Measurements from ENCODE around the gene MGST1. TPM values are rescaled to one million over a fixed set of nuclear protein-coding genes. Genes with fewer than 3 reads are reported as not detected.
"Not testable (repeated sequence)": the region's sequence is repeated elsewhere in the genome, so short reads cannot be mapped to it uniquely, and the experiment has no call there.

The MGST1 gene
- total and polyA plus RNA-seq, 2 experiments from 2014 or later = 256 to 434 TPM

DNA sequence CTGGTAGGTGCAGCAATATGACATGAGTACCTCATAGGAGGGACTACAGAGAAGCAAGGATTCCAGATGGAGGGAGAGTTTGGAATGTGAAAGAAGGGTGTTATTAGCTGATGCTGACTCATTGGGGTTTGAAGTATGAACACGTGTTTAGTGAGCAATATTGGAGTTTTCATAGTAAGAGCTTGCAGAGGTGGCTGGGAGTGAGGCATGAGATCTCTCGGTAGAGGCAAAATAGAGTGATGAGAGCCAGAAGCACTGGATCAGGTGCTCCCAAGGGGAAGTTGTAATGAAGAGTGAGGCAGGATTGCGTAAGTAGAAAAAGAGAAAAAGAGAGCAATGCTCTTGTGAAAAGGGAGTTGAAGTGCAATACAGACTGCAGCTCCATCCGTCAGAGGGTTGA is 42.1 kb downstream of the MGST1 start:
- 74% methylated on average over 4 of the region's 4 CpGs for WGBS (ENCODE audit: low lambda C conversion rate, missing lambda C conversion rate)
- Histone ChIP-seq H3K4me2 (no peak overlapping the region), H3K4me3 (no peak overlapping the region), H3K27ac (no peak overlapping the region), H3K4me1 (ENCODE audit: insufficient read depth) (no peaks in the 10 kb centered on the region), H3K79me2 (no peaks in the 10 kb centered on the region), H3K9me2 (replicated peaks; ENCODE audit: insufficient read depth) (no peaks in the 10 kb centered on the region), H3K36me3 (replicated peaks; ENCODE audit: insufficient read depth, low read depth) (no peaks in the 10 kb centered on the region), H2AFZ (no peak overlapping the region), H3K9me3 (ENCODE audit: low read depth) (no peaks in the 10 kb centered on the region), H3K27me3 (no peaks in the 10 kb centered on the region), H4K20me1 (ENCODE audit: insufficient read depth, poor library complexity, severe bottlenecking) (no peaks in the 10 kb centered on the region)
- no peak for TF ChIP-seq EZH2 (IDR thresholded peaks at IDR 0.05; ENCODE audit: borderline replicate concordance)
- TF ChIP-seq, protein P1, sequence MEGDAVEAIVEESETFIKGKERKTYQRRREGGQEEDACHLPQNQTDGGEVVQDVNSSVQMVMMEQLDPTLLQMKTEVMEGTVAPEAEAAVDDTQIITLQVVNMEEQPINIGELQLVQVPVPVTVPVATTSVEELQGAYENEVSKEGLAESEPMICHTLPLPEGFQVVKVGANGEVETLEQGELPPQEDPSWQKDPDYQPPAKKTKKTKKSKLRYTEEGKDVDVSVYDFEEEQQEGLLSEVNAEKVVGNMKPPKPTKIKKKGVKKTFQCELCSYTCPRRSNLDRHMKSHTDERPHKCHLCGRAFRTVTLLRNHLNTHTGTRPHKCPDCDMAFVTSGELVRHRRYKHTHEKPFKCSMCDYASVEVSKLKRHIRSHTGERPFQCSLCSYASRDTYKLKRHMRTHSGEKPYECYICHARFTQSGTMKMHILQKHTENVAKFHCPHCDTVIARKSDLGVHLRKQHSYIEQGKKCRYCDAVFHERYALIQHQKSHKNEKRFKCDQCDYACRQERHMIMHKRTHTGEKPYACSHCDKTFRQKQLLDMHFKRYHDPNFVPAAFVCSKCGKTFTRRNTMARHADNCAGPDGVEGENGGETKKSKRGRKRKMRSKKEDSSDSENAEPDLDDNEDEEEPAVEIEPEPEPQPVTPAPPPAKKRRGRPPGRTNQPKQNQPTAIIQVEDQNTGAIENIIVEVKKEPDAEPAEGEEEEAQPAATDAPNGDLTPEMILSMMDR (IDR thresholded peaks at IDR 0.05; ENCODE audit: poor library complexity) = no peak
- TF ChIP-seq EZH2phosphoT487 (IDR thresholded peaks at IDR 0.05; ENCODE audit: low read depth, severe bottlenecking, unreplicated experiment) = no peak
- DNase-seq (ENCODE audit: low spot score) = peak; percentile 5

DNA sequence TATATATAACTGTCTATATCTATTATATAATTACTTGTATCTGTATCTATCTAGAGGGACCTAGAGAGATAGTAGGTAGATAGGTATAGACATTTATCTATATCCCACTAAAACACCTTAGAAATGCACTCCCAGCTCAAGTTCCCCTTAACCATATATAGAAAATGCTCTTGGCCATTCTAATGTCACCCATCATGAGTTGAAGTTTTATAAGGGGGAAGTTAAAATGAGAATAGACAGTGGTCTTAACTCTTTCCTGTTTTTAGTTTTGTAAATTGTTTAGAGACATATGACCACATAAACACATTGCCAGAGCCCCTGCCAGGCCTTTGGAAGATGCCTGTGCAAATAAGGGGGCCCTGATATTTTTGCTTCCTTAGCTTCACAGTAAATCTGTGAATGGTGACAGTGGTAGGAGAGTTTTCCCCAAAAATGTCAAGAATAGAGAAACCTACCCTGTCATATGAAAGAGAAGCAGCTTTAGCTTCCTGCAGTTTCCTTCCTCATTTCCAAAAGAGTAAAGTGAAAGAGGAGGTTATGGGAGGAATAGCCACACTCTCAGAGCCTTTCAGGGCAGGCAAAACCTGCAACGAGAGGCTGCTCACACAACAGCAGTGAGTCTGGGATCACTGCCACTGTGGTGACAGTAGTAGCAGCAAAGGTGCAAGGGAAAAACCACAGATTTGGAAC is 45.5 kb downstream of the MGST1 start:
- Histone ChIP-seq H3K9me2 (replicated peaks; ENCODE audit: insufficient read depth) (no peaks in the 10 kb centered on the region), H2AFZ (no peak overlapping the region), H3K4me2 (no peak overlapping the region), H3K4me1 (ENCODE audit: insufficient read depth) (no peaks in the 10 kb centered on the region), H3K27ac (no peak overlapping the region), H4K20me1 (ENCODE audit: insufficient read depth, poor library complexity, severe bottlenecking) (no peaks in the 10 kb centered on the region), H3K79me2 (no peaks in the 10 kb centered on the region), H3K4me3 (no peak overlapping the region), H3K27me3 (no peaks in the 10 kb centered on the region), H3K9me3 (ENCODE audit: low read depth) (no peaks in the 10 kb centered on the region), H3K36me3 (replicated peaks; ENCODE audit: insufficient read depth, low read depth) (no peaks in the 10 kb centered on the region)
- TF ChIP-seq, protein P1 (IDR thresholded peaks at IDR 0.05; ENCODE audit: poor library complexity) = no peak
- TF ChIP-seq EZH2phosphoT487 (IDR thresholded peaks at IDR 0.05; ENCODE audit: low read depth, severe bottlenecking, unreplicated experiment) = no peak
- no peak for TF ChIP-seq EZH2 (IDR thresholded peaks at IDR 0.05; ENCODE audit: borderline replicate concordance)
- no peak for DNase-seq (ENCODE audit: low spot score)
- 96% methylated on average over 1 of the region's 1 CpG for WGBS (ENCODE audit: low lambda C conversion rate, missing lambda C conversion rate)

DNA sequence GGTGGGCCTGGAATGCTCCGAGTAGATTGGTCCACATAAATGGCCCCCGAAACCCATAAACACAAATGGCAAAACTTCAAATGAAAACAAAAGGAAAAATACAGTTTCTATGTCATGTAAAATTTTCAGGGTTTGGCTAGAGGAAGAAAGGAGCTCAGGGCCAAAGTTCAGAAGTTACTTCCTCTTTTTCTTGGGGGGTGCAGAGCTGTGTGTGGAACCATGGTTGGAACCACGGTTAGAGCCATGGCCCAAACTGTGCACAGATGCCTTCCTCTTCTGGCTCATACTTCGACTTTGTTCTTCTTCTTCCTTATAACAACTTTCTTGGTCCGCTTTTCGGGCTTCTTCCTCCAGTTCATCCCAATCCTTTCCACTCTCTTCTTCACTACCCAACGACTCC is 51.7 kb downstream of the MGST1 start:
- H3K4me1 ChIP-seq (ENCODE audit: insufficient read depth) = no peaks in the 10 kb centered on the region
- no peak overlapping the region for H3K4me3 ChIP-seq
- TF ChIP-seq, protein P1 (IDR thresholded peaks at IDR 0.05; ENCODE audit: poor library complexity) = no peak
- TF ChIP-seq EZH2phosphoT487 (IDR thresholded peaks at IDR 0.05; ENCODE audit: low read depth, severe bottlenecking, unreplicated experiment) = no peak
- no peaks in the 10 kb centered on the region for H4K20me1 ChIP-seq (ENCODE audit: insufficient read depth, poor library complexity, severe bottlenecking)
- no peak overlapping the region for H3K27ac ChIP-seq
- no peaks in the 10 kb centered on the region for H3K9me2 ChIP-seq (replicated peaks; ENCODE audit: insufficient read depth)
- H2AFZ ChIP-seq = no peak overlapping the region
- no peaks in the 10 kb centered on the region for H3K9me3 ChIP-seq (ENCODE audit: low read depth)
- WGBS (ENCODE audit: low lambda C conversion rate, missing lambda C conversion rate) = 94% methylated on average over 7 of the region's 7 CpGs
- no peaks in the 10 kb centered on the region for H3K79me2 ChIP-seq
- H3K4me2 ChIP-seq = no peak overlapping the region
- DNase-seq (ENCODE audit: low spot score) = no peak
- H3K36me3 ChIP-seq (replicated peaks; ENCODE audit: insufficient read depth, low read depth) = no peaks in the 10 kb centered on the region
- no peaks in the 10 kb centered on the region for H3K27me3 ChIP-seq

DNA sequence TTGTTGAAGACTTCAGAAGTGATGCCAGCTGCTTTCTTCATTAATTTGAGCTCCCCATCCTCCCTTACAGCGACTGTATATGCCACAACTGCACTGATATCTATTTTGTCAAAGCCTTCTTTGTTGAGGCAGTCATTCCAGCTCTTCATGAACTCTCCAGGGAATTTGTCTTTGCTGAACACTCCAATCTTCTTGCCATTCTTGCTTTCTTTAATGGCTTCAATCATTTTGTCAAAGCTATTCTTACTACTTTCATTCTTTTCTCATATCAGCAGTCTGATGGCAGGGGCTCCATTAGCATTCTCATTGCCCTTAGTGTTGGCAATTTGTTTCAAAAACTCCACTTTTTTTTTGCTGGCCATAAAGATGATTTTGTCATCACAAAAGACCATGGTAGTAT is 54.4 kb downstream of the MGST1 start:
- not testable (repeated sequence) for H3K4me3 ChIP-seq; H3K36me3 ChIP-seq (replicated peaks; ENCODE audit: insufficient read depth, low read depth); DNase-seq (ENCODE audit: low spot score); H3K4me1 ChIP-seq (ENCODE audit: insufficient read depth); H4K20me1 ChIP-seq (ENCODE audit: insufficient read depth, poor library complexity, severe bottlenecking); H3K4me2 ChIP-seq; H2AFZ ChIP-seq; H3K9me3 ChIP-seq (ENCODE audit: low read depth); H3K27me3 ChIP-seq; H3K27ac ChIP-seq; H3K9me2 ChIP-seq (replicated peaks; ENCODE audit: insufficient read depth); H3K79me2 ChIP-seq
- 81% methylated on average over 1 of the region's 1 CpG for WGBS (ENCODE audit: low lambda C conversion rate, missing lambda C conversion rate)
